LNCaP clone FGC (cell line): ENCODE data around the gene C6orf62.
"Not testable (repeated sequence)": the region's sequence is repeated elsewhere in the genome, so short reads cannot be mapped to it uniquely, and the experiment has no call there.

Experiments
- DNase-seq: peaks from one replicate; pipeline ENCODE4 v3.0.0-alpha.2; 2011; ENCODE audit warnings: low read depth
- H3K4me3 ChIP-seq: 2 replicates; pipeline ENCODE4 v1.5.1; 2011; ENCODE audit warnings: mild to moderate bottlenecking, low read depth, low read length, control low read depth
- TF ChIP-seq, protein P1 (sequence below): IDR thresholded peaks from 2 replicates; pipeline ENCODE4 v1.5.1; 2012; ENCODE audit warnings: mild to moderate bottlenecking; ENCODE audit not compliant: control insufficient read depth, insufficient read depth; ENCODE audit errors: extremely low read depth

The C6orf62 gene

GRCh38 chr6:24664046-24664987, 54.6 kb downstream of the C6orf62 start:
- H3K4me3 ChIP-seq = no peak overlapping the region
- DNase-seq = no peak
- TF ChIP-seq, protein P1, sequence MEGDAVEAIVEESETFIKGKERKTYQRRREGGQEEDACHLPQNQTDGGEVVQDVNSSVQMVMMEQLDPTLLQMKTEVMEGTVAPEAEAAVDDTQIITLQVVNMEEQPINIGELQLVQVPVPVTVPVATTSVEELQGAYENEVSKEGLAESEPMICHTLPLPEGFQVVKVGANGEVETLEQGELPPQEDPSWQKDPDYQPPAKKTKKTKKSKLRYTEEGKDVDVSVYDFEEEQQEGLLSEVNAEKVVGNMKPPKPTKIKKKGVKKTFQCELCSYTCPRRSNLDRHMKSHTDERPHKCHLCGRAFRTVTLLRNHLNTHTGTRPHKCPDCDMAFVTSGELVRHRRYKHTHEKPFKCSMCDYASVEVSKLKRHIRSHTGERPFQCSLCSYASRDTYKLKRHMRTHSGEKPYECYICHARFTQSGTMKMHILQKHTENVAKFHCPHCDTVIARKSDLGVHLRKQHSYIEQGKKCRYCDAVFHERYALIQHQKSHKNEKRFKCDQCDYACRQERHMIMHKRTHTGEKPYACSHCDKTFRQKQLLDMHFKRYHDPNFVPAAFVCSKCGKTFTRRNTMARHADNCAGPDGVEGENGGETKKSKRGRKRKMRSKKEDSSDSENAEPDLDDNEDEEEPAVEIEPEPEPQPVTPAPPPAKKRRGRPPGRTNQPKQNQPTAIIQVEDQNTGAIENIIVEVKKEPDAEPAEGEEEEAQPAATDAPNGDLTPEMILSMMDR = no peak

- DNase-seq = no peak
- TF ChIP-seq, protein P1 = no peak
- no peak overlapping the region for H3K4me3 ChIP-seq
Measured at GRCh38 chr6:24663189-24663588, 55.8 kb downstream of the C6orf62 start.

GRCh38 chr6:24662236-24662635, 56.7 kb downstream of the C6orf62 start:
- TF ChIP-seq, protein P1 = no peak
- H3K4me3 ChIP-seq = no peak overlapping the region
- DNase-seq = no peak

DNA sequence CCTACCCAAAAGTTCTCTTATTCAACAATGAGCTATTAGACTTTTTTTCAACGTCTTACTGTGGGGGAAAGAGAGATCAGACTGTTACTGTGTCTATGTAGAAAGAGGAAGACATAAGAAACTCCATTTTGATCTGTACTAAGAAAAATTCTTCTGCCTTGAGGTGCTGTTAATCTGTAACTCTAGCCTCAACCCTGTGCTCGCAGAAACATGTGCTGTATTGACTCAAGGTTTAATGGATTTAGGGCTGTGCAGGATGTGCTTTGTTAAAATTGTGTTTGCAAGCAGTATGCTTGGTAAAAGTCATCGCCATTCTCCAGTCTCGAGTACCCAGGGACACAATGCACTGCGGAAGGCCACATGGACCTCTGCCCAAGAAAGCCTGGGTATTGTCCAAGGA, 57.2 kb downstream of the C6orf62 start:
- not testable (repeated sequence) for H3K4me3 ChIP-seq, DNase-seq

DNA sequence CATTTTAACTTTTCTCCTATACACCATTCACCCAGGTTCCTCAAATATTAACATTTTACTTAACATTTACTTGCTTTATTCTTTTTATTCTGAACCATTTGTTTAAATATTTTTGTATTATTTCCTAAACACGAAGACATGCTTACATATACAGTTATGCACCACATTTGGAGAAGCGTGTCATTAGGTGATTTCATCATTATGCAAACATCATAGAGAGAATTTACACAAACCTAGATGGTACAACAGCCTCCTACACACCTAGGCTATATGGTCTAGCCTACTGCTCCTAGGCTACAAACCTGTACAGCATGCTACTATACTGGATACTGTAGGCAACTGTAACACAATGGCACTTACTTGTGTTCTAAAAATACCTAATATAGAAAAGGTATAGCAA, 58.8 kb downstream of the C6orf62 start:
- DNase-seq = no peak
- TF ChIP-seq, protein P1 = no peak
- H3K4me3 ChIP-seq = no peak overlapping the region

- TF ChIP-seq, protein P1 = no peak
- H3K4me3 ChIP-seq = no peak overlapping the region
- DNase-seq = no peak
Measured at GRCh38 chr6:24659561-24659960, 59.4 kb downstream of the C6orf62 start.

DNA sequence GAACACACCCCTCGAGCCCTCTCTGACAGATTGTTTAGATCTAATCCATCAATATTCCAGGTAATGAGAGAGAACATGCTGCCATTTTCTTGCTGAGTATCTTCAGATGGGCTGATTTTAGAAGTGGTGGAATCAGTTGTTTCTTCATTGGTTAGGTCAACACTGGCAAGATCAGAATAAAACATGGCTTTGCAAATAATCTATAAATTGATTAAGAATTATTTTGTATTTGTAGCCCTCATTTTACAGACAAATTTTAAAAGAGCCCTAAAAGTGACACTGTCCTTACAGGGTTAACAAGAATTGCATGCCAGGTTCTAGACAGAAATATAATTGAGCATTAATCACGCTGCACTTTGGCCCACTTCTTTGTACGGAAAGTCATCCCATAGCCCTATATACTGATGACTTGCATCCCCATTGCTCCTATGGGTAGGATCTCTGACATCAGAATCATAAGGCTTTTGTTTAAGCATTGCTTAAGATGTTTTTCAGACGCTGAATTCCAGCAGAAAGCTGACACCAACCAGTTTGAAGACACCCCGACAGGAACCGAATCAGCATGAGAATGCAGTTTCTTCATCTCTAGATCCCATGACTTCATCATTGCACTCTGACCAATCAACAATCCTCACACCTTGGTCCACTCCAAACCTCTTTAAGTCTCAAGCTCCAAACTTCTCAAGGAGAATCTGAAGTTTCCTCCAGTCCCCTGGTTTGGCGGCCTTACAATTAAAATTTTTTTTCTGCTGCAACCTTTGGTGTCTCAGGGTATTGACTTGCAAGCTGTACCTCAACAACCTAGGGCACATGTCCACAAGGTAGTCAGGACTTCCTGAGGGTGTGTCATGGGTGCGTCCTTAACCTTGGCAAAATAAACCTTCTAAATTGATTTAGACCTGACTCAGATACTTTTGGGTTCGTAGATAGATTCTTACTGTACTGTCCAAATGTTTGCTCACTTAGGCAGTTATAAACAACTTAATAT, 60.1 kb downstream of the C6orf62 start:
- TF ChIP-seq, protein P1 = no peak
- no peak overlapping the region for H3K4me3 ChIP-seq
- DNase-seq = no peak
